Dermis microvascular lymphatic vessel endothelial cell (primary cell): ENCODE data around the gene DBT. TPM values are rescaled to one million over a fixed set of nuclear protein-coding genes. Genes with fewer than 3 reads are reported as not detected.

Source experiments
- DNase-seq, 2 donors: peaks; one replicate each; pipeline versions ENCODE4 v3.0.0 to v3.0.0-alpha.2; 2010; ENCODE audit warnings: low read depth in 2 of 2
- total RNA-seq: library from RNA; depleted of rRNA; stranded (reverse); fragments of >200 nt; gene quantifications from 2 replicates; pipeline ENCODE4 v1.2.1, GENCODE V29; 2014

Gene DBT
- total RNA-seq, 1 donor from 2014 or later, result 3.2 TPM

DNA sequence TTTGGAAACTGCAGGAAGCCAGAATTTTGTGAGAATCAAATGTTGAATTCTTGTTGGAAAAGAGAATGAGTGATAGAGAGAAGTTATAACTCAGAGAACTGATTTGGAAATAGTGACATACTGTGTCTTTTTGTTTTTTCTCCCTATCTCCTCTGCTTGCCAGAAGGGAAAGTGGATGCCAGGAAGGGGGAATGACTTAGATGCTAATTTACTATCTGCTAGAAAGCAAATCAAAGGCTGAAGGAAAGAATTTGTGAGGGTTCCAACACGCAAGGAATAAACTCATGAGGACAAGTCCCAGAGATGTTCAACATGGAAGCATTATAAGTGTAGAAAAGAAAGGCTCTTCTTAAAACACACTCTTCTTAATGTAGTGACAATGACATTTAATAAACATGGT is 51.0 kb downstream of the DBT start:
- no peak for DNase-seq

DNA sequence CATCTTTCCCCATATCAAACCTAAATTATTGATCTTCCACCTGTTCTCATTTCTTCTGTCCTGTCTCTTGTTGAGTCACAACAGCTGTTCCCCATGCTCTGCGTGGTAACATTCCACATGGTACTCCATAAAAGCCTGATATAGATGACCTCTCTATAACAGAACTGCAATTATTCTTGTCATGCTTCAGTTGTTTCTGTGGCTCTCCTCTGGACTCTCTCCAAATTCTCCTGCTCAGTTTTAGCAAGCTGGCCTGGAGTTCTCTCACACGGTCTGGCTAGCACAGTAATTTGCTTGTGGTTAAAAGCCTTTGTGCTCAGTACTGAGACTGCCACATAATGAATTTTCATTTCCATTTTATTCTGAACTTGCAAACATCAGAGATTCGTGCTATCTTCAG is 61.0 kb downstream of the DBT start:
- no peak for DNase-seq

DNA sequence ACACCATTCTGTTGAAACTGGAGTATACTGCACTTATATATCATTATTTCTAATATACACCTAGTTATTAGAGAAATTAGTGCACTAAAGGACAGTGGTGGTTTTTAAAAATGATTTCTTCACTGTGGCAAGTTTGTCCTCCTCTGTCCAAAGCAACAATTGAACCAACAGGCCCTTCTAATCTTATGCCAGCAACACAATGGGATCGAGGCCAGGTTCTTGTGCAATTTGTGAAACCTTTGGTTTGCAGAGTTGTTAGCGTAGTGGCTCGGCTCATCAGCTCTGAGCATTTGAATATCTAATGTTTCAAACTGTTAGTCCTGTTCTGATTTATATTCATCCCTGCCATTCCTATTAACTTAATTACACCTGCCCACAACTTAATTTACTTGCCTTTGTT is 61.7 kb downstream of the DBT start:
- DNase-seq, result no peak

DNA sequence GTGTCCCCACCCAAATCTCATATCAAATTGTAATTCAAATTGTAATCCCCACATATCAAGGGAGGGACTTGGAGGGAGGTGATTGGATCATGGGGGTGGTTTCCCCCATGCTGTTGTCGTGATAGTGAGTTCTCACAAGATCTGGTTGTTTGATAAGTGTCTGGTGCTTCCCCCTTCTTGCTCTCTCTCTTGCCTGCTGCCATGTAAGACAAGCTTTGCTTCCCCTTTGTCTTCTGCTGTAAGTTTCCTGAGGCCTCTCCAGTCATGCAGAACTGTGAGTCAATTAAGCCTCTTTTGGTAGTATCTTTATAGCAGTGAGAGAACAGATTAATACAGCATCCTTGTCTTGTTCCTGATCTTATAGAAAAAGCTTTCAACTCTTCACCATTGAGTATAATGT is 65.1 kb downstream of the DBT start:
- no peak for DNase-seq

DNA sequence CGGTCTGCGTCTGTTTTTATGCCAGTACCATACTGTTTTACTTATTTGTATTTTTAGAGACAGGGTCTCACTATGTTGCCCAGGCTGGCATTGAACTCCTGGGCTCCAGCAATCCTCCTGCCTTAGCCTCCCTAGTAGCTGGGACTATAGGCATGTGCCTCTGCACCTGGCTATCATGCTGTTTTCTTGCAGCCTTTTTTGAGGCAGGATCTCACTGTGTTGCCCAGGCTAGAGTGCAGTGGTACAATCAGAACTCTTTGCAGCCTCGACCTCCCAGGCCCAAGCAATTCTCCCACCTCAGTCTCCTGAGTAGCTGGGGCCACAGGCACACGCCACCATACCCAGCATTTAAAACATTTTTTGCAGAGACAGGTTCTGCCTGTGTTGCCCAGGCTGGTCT is 66.3 kb downstream of the DBT start:
- DNase-seq, result no peak

DNA sequence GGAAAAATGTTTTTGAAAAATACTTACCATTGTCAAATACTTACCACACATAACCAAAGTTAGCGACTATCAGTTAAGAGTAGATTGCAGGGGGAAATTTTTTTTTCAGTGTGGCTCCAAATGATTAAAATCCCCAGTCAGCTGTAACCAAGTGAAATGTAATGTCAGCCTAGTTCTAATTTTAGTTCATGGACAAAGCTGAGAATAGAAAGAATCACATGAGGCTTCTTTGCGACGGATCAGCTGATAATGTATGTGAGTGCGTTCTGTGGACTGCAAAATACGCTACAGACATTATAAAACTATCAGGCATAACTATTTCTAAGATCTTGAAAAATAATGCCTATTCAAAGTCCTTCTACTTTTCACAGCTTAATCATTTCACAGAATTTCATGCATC is 71.5 kb downstream of the DBT start, which contains the start of gene LRRC39:
Gene LRRC39, minus strand, starts transcription at position 166 of the 400 bp plus-strand sequence. CDS start 9,740 bp downstream, outside the sequence.
- DNase-seq, result no peak

DNA sequence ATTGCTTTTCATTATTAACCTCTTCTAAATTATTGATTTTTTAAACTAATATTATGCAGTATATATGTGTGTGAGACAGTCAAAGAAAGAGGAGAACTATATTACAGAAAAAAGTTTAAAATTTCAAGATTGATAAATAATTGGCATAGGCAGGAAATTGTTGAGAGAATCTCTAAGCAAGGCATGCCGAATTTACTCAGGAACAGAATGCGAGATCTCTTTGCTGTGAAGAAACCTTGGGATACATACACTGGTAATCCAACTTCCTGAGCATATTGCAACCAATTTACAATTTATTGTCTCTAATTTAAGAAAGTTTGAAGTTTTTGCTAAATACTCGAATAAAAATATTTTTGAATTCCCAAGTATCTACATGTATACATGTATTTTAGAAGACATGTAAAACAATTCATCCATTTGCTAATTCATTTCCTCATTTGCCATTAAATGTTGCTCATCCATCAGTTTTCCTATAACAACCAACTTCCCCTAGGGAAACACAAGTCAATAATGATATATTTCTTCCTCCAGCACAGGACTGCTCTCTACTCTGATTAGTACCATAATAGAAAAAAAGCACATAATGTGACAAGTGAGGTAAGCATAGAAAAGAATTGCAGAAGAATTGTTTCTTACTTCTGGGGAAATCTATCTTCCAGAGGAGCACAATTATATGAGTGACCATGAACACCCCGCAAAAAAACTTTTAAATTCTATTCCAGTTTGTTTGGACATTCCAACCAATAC is 72.2 kb downstream of the DBT start:
- no peak for DNase-seq

DNA sequence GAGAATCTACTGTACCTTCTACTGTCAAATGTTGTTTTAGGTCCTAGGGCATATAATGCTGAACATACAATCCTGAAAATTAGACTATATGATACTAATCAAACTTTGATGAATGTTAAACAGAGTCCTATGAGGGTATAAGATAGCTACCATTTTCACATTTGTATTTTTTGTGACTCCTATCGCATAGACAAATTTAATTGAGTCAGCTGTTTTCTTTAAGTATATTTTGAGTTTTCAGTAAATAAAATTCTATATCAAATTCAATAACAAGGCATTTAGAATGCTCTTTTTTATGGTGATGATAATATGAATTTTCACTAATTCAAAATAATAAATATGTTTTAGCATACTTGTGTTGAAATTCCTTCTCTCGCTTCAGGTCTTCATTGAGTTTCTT is 81.6 kb downstream of the DBT start:
- DNase-seq, result no peak

DNA sequence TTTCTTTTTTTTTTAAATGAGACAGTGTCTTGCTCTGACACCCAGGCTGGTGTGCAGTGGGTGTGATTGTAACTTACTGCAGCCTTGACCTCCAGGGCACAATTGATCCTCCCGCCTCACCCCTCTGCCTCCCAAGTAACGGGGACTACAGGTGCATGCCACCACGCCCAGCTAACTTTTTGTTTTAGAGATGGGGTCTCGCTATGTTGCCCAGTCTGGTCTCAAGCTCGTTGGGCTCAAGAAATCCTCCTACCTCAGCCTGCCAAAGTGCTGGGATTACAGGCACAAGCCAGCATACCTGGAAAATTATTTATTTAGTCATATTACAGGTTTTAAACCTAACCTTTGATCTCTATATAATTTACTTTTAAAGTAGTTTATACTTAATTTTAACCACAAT is 84.9 kb downstream of the DBT start:
- DNase-seq, result no peak

DNA sequence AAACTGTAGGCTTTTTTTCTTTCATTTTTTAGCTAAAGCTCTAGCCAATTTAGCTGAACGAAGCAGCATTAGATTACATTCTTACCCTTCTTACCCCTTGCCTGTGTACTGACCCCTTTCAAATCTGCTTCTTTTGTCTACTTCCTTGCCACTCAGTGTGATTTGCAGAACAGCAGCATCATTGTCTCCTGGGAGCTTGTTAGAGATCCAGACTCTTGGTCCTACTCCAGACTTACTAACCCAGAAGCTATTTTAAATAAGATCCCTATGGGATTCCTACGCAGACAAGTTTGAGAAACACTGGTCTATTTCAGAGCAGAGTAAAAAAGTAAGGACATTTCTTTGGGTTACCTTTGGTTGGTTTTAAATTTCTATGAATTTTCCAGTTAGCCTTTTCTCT is 85.4 kb downstream of the DBT start:
- DNase-seq, result no peak

DNA sequence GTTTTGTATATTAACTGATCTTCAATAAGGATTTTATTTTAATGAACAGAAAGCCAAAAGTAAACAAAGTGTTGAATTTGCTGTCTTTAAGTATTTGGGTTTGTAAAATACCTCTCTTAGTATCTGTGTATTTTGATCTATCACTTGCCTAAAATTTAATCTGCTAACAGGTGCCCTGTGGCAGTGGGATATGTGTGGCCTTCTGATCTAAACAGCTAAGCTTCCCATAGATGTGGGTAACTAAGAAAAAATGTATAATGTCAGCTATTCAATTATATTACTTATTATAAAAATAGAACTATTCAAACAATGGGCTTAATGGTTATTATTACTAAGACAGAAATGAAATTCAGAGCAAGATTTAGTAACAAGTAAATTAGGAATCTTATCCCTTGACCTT is 86.8 kb downstream of the DBT start:
- no peak for DNase-seq

DNA sequence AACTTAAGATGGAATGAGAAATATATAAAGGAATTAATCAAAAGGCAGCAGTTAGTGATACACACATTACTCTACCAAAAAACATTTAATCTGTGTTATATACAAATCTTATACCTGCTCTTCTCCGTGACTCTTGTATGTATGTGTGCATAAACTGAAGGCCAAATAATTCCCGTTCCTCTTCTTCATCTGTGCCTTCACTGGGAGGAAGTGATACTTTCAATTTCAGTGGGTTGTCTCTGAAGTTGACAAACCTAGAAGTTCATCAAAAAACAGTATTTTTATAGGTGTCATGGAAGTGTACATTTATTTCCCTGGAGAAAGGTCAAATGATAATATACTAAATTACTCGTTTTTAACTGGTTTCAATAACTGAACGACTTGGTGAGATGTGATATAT is 97.4 kb downstream of the DBT start:
- no peak for DNase-seq

DNA sequence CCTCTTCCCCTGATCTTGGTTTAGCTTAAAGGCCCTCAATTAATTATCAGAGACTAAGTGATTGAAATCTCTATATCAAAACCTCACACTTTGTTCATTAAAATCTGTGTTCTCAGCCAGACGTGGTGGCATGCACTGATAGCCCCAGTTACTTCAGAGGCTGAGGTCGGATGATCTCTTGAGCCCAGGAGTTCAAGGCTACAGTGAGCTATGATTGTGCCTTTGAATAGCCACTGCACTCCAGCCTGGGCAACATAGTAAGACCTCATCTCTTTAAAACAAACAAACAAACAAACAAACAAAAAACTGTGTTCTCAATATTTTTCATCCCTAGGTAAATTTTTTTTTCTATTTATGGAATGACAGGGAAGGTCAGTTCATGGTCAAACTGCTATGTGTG is 98.0 kb downstream of the DBT start:
- no peak for DNase-seq

DNA sequence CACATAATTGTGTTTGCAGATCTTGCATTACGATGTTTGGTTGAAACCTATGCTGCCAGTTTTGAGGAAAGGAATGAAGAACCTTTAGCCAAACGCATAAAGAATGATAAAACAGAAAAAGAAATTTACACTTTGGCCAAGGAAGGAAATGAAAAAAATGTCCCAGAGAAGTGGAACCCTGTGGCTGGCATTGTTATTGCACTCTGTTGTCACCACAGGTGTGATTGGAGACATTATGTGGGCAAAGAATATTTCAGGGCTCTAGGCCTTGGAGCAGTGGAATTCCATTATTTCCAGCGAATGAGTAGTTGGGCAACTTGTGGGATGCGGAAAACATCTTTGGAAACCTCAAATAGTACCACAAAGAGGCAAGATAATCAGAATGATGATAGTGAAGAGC is 101.8 kb downstream of the DBT start:
- DNase-seq, result no peak

DNA sequence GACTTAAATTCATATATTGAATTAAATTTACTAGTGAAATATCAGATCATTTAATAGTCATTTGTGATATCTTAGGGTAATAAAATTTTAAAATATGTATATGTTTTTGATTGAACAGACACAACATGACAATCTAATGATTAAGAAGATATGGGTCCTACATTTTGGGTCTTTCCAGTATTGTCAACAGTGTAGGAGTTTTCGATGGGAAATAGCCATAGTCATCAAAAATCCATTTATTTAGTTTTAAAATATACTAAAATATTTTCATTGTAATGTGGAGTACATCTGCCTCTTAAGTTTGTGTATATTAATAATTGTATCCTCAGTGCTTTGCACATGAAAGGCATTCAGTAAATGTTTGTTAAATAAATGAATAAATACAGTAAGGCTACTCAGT is 102.7 kb downstream of the DBT start:
- no peak for DNase-seq

DNA sequence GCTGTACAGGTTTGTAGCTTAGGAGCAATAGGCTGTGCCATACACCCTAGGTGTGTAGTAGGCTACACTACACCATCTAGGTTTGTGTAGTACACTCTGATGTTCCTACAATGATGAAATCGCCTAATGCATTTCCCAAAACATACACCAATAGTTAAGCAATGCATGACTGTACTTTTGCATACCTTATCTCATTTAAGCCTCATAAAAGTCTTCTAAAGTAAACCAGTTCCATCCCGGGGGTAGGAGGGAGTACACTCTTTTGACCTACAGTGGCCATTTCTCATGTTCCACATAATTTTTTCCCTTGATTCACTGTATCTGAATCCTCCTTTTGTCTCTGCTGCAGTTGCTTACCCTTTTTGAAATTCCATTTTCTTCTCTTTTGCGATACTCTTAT is 104.5 kb downstream of the DBT start:
- DNase-seq, result no peak

DNA sequence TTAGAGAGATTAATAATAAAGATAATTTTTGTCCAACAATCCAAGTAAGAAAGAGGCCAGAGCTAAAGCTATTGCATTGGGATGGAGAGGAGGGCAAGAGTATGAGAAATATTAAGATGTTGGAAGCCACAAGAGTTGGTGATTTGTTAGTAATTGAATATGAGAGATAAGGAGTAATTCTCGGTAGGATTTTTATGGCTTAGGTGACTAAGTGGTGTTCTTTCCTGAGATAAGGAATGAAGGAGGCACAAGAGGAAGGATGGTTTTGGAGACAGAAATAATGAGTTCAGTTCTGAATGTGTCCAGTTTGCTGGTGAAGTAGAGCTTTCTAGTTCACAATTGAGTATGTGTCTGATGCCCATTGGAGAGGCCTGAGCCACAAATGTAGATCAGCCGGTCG is 107.3 kb downstream of the DBT start:
- DNase-seq, result no peak

DNA sequence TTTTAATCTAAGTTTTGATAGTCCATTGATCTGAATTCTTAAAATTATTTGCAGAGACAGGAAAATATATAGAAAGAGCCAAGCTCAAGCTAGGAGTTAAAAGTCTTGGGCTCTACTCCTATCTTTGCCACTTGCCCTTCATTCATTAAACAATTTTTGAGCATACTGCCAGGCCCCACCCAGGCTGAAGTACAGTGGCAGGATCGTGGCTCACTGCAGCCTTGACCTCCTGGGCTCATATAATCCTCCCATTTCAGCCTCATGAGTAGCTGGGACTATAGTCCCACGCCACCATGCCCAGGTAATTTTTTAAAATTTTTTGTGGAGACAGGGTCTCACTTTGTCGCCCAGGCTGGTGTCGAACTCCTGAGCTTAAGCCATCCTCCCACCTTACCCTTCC is 108.4 kb downstream of the DBT start:
- DNase-seq, result no peak

DNA sequence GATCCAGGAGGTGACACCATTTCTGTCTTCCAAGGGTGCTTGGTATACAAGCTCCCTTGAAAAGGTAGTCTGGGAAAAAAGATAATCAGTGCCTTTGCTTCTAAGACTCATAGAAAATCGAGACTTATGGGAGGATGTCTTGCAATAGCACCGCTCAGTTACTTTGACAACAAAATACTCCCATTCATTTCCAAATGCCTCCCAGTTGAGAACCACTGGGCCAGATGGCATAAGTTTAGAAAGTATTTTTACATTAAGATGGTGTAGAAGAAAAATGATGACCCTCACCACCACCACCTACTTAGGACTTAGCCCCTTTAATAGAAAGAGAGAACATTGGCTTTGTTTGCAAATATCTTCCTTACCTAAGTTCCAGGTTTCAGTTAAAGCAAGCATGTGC is 112.0 kb downstream of the DBT start:
- no peak for DNase-seq

Other genes with a start within 250 kb of the DBT start
- 1.1 and 1.8 TPM in 2 replicates for gene SASS6, start 116.9 kb downstream of the DBT start, total RNA-seq
- 6.3 and 6.7 TPM in 2 replicates for gene TRMT13, start 116.7 kb downstream of the DBT start, total RNA-seq
- gene LRRC39, start 71.6 kb downstream of the DBT start, total RNA-seq, result under 0.01 TPM in 1 of 2 replicates, not detected in the other
- 36.7 and 37.2 TPM in 2 replicates for gene RTCA, start 16.4 kb upstream of the DBT start, total RNA-seq
- gene CDC14A, start 102.7 kb upstream of the DBT start, total RNA-seq, result 5.3 and 6.4 TPM in 2 replicates